EH (cell line): ENCODE results near the gene TRAM2.

Source experiments
- DNase-seq: peaks from one replicate; pipeline ENCODE4 v3.0.0-alpha.2; 2015; ENCODE audit warnings: low read depth

The TRAM2 gene

DNA sequence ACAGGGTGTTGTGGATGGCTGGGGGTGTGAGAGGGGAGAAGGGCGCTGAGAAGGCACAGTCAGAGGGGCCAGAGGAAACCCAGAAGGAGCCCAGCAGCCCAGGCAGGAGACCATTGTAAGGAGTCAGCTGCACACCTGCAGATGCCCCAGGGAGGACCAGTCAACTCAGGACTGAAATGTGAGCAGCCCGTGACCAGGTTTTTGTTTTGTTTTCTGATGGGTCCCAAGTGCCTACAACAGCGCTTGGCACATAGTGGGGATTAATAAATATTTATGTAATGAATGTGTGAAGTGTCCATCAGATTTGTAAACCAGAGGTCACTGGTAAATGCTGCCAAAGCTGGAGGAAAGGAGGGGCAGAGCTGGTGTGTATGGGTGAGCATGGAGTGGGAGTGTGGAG is 30.2 kb downstream of the TRAM2 start:
- DNase-seq = no peak

GRCh38 chr6:52546192-52546591 is 30.7 kb downstream of the TRAM2 start:
- no peak for DNase-seq

- no peak for DNase-seq
These were observed 31.3 kb downstream of the TRAM2 start for GRCh38 chr6:52545406-52546119.

- DNase-seq = peak; percentile 71
These were observed 32.1 kb downstream of the TRAM2 start for GRCh38 chr6:52544602-52545405.

DNA sequence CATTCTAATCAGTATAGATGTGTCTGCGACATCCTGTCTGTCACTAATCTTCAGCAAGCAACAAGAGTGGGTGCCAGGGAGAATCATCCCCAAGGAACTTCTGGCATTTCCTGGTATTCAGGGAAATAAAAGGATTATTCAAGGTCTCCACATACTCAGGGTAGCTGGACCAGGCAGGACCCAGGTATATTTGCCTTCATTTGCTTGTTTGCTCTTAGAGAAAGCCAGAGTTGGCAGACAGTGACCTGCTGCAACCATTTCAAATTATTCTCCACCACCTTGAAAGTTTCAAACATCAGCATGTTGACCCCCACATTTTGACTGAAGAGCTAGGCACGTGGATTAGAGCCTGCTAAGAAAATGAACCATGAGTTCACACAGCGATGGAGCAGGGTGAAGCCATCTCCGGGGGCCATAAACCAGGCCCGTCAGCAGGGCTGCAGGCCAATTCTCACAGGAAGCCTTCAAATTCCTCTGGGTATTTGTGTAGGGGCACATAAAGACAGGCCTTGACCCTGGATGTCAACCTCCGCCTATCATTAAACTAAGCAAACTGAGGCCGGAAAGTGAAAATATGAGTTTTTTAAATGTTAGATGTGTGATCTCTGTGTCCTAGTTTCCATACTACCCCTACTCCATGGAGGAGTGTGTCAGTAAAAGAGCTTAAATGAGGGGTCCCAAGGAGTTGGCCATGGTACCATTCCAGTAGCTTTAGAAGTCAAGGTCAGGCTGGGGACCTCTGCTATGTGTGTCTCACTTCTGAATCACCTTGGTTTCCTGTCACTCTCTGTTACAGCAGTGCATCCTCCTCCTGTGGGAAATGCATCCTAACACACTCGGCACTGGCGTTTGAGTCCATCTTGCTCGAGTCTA is 32.9 kb downstream of the TRAM2 start:
- peak; percentile 92 for DNase-seq

GRCh38 chr6:52543262-52543661 is 33.6 kb downstream of the TRAM2 start:
- DNase-seq = no peak

DNA sequence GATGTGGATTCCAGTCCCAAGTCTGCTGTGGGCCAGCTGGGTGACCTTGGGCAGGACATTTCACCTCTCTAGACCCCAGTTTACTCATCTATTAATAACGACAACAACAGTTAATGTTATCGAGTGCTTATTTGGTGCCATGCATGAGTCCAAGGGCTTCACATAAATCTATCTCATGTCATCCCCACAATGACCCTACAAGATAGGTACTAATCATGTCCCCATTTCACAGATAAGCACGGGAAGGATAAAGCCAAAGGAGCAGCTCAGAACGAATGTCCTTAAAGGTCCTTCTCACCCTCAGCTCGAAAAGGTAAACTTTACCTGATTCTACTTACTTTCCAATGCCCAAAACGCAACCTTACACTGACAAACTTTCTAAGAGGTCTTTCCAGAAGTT is 35.7 kb downstream of the TRAM2 start:
- no peak for DNase-seq

DNA sequence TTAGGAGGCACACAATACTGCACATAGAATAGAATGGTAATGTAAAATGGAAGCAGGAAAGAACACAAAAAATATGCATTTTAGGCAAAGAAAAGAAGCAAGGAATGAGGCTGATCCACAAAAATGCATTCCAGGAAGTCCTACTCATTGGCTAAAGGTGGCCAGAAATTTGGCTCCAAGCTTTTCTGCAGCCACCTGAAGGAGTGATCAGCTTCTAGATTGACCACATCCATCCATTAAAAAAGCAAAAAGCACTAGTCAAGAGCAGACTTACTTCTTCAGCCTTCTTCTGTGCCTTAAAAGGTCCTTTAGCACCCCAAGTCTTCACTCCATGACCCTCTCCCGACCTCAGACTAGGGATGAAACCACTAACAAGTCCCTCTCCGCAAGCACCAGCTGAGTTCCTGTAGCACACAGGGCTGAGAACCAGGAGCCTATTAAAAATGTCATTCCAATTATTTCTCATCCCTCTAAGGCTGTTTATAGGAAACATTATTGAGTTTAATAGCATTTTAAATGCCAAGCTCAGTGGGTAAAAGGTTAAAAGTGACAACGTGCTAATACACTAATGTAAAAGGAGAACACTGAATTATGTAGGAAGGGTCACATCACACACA is 36.5 kb downstream of the TRAM2 start:
- peak; percentile 91 for DNase-seq

- DNase-seq = peak; percentile 95
These were observed 37.3 kb downstream of the TRAM2 start for GRCh38 chr6:52539607-52540006.

GRCh38 chr6:52538901-52539354 is 37.9 kb downstream of the TRAM2 start:
- peak; percentile 95 for DNase-seq

DNA sequence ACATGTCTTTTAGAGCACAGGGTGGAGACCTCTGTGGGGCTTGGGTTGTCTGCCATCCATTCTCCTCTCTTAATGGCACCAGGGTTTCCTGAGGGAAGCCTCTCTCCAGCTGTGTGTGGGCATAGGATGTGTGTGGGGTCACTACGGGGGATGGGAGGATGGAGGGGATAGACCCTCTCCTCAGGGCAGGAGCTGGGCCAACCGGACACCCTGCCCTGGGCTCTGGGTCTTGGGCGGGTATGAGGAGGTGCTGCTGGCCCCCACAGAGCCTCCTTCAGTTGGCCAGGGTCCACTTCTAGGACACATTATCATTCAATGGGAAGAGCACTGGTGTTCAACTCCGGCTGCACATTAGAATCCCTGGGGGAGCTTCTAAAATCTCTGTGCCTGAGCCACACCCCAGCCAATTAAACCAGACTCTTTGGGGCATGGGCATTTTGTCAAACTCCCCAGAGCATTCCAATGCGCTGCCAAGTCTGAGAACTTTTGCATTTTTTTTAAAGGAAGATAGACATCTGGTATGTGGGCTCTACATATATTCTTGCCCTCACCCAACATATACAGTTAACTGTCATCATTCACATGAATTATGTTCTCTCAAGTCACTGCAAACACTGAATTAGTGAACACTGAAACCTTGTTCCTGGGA is 38.5 kb downstream of the TRAM2 start:
- DNase-seq = peak; percentile 91

- no peak for DNase-seq
These were observed 39.7 kb downstream of the TRAM2 start for GRCh38 chr6:52537001-52537753.

DNA sequence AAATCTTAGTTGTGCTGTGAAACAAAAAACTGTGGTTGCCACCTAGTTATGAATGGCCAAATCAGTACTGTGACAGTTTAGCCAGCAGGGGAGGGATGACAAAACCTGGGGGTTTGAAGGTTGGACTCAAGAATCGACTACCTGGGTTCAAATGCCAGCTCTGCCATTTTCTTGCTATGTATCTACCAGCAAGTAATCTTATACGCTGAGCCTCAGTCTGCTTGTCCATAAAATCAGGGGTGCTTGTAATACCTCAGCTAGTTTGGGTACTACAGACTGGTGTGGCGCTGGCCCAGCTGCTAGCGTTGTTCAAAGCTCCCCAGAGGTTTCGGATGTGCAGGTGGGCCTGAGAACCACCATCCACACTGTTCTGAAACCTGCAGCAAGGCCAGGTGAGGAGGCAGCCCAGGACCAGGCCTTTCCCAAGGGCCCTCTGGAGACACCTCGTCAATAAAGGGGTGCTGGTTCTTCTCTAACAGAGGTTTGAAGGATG is 40.4 kb downstream of the TRAM2 start:
- DNase-seq = no peak

GRCh38 chr6:52535711-52536423 is 41.0 kb downstream of the TRAM2 start:
- DNase-seq = no peak

GRCh38 chr6:52534966-52535390 is 41.9 kb downstream of the TRAM2 start:
- DNase-seq = no peak

DNA sequence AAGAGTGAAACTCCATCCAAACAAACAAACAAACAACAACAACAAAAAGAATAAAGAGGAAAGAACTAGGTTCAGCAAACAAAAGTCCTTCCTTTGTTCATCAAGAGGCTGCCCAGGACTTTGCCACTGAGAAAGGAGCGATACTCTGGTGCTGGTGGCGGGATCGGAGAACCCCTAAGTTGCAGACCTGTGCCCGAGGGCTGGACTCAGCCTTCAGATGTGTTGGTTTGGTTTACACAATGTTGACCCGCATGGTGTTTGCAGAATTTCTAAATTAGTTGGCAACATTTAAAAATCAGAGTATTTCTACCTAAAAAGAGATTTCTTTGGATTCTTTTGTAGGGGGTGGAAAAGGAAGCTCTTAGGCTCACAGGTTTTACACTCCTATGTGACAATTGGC is 42.5 kb downstream of the TRAM2 start:
- DNase-seq = no peak

GRCh38 chr6:52533491-52533890 is 43.4 kb downstream of the TRAM2 start:
- DNase-seq = peak; percentile 60

DNA sequence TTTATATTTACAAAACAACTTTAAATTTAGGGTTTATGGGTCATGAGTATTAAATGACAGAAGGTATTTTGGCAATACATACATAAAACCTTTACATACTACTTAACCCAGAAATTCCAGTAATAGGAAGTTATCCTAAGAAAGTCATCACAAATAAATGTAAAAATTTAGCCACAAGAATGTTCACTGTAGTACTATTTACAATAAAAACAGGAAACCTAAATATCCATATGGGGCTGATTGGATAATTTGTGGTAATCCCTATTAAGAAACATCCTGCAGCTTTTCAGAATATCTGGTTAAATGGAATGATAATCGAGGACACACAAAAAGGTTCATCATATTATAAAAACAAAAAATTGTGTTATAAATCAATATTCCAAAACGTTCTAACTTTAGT is 44.4 kb downstream of the TRAM2 start:
- DNase-seq = peak; percentile 65

DNA sequence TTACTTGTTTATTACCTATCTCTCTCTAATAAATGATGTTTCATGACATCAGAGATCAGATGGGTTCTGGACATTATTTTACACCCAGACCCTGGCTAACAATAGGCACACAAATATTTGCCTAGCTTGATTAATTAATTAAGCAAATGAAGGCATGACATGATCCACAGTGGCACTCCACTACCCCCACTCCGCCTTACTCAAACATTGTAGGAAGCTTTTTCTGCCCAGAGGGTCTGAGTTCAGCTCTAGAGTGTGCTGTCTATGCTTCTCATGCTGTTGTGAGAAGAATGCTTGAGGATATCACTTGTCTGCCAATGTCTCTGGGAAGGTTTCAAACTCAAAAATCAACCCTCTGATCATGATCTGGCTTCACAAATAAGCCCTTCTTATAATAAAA is 45.0 kb downstream of the TRAM2 start:
- no peak for DNase-seq

DNA sequence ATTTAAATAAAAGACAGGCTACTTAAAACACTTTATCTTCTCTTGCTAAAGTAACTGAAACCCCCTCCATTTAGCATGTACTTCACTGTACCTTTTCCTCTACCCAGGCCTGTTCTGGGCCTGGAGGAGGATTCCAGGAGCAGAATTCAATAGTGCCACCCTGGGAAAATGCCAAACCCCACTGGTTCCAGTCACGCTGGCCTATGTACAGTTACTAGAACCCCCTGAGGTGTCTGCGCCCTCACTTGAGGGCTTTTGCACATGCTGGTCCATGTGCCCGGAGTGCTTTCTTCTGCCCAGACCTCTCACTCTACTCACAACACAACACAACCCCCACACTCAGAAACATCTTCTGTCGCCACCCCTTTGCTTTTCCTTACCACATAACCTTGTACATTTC is 45.5 kb downstream of the TRAM2 start:
- no peak for DNase-seq
